Vagina (tissue), 2 donors: ENCODE results near the gene EPHA3.

Experiments used
- CTCF ChIP-seq, 3 experiments: fragments of 450-650 bp in 2 of 3; fragments of 200-600 bp in 1 of 3; sonication (generic) in 1 of 3; IDR thresholded peaks; one replicate each; pipeline ENCODE4 v1.5.1; 2017 to 2019; ENCODE audit warnings: antibody characterized with exemption in 3 of 3, mild to moderate bottlenecking in 2 of 3, moderate library complexity in 2 of 3
- POLR2A ChIP-seq, 2 donors: fragments of 450-650 bp; IDR thresholded peaks; one replicate each; pipeline ENCODE4 v1.6.1; 2017; ENCODE audit warnings: antibody characterized with exemption in 2 of 2, mild to moderate bottlenecking in 2 of 2, moderate library complexity in 2 of 2
- POLR2AphosphoS5 ChIP-seq, 2 donors: sonication (generic); formaldehyde crosslinking; IDR thresholded peaks; one replicate each; pipeline ENCODE4 v1.9.0; 2017; ENCODE audit warnings: antibody characterized with exemption in 2 of 2, mild to moderate bottlenecking in 2 of 2, low read depth in 1 of 2; ENCODE audit not compliant: insufficient read depth in 1 of 2

- TF ChIP-seq POLR2AphosphoS5 (IDR thresholded peaks at IDR 0.05; ENCODE audit: insufficient read depth in 1 of 2, low read depth in 1 of 2), result no peak
- no peak for TF ChIP-seq CTCF (IDR thresholded peaks at IDR 0.05)
- no peak for TF ChIP-seq POLR2A (IDR thresholded peaks at IDR 0.05)
Measured at GRCh38 chr3:89440386-89440785, 333.0 kb downstream of the EPHA3 start.
